ENCODE results near the gene SLC7A6. TPM values are rescaled to one million over a fixed set of nuclear protein-coding genes. Genes with fewer than 3 reads are reported as not detected.

The SLC7A6 gene
- total and polyA plus RNA-seq, 2 of the 13 experiments (the other 11 are each of a cell fraction or from before 2014, with no cell fraction given) = 35.8 to 70.8 TPM

DNA sequence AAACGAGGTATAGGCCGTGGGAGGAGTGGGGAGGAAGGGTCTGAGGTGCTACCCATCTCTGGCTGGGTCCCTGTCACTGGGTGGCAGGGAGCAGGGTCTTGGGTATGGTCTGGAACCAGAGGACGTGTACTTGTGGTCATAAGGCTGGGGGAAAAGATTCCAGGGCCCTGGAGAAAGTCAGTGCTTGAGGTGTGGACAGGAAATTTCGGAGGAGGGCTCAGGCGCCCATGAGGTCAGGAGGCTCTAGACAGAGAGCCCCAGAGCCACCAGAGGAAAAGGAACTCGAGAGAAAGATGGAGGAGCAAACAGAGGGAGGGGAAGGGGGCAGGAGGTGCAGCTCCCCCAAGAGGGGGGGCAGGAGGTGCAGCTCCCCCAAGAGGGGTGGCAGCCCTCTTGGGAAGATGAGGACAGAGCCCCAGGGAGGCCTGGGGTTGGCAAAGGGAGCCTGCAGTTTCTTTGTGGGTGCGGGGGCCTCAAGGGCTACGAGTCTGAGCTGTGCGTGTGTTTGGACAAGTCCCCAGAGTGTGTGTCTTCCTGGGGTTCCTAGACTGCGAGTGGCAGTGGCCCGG lies 683 bp upstream of the SLC7A6 start:
- H4K20me1 ChIP-seq (ENCODE audit: insufficient read depth, low read length) = 0 out of 2 replicates have a peak, but pooled peaks cover 5% of the 10 kb centered on the region
- H3K9ac ChIP-seq (ENCODE audit: insufficient read depth, low read depth, low read length) = peak overlapping the region; percentile 100
- POLR2A ChIA-PET = interaction anchor here (1.0 to 4.5 kb wide), 23 partner anchors 12 to 320 kb away, joined by 3 to 89 read pairs (median 10); partner anchors contain the start of genes ESRP2, LCAT, NFATC3 and PLA2G15
- H3K9me3 ChIP-seq (ENCODE audit: low read length) = no peaks in the 10 kb centered on the region
- peak overlapping the region; percentile 100 for H3K4me2 ChIP-seq (ENCODE audit: low read depth, low read length)
- H3K36me3 ChIP-seq (replicated peaks in 1 of 2; ENCODE audit: control insufficient read depth in 1 of 2, insufficient read depth in 2 of 2, low read length in 2 of 2) = peaks cover 0 to 5% of the 10 kb centered on the region in 2 experiments; a peak in 1 of 5 replicates
- no peaks in the 10 kb centered on the region; a peak in 1 of 5 replicates for H3K27me3 ChIP-seq (ENCODE audit: control insufficient read depth in 1 of 2, insufficient read depth in 2 of 2, low read length in 2 of 2)
- peak overlapping the region; percentile 21 for H2AFZ ChIP-seq (ENCODE audit: low read length)
- BruUV-seq (replicated peaks) = no TSS peak
- 12% methylated on average over 7 of the region's 11 CpGs for whole genome bisulfite sequencing (ENCODE audit: low lambda C conversion rate)
- H3K4me1 ChIP-seq (ENCODE audit: insufficient read depth, low read length) = peaks cover 53% of the 10 kb centered on the region
- in situ Hi-C loops (cut with HindIII; ENCODE audit: extremely low pct_ligation_motif_present, low pct_unique_long_range_greater_than_20kb) (loop anchor here (5.0 kb wide), 1 partner anchor 64 kb away; no protein-coding TSS in a partner anchor), intact Hi-C loops (cut with micrococcal nuclease; ENCODE audit: unreplicated experiment) (loop anchor here (2.0 kb wide), 2 partner anchors 27 to 35 kb away; partner anchors contain the start of gene ESRP2)
- ATAC-seq (peak; percentile 32), FAIRE-seq (no peak), DNase-seq (ENCODE audit: low spot score) (no peak)
- H3K79me2 ChIP-seq (ENCODE audit: insufficient read depth, low read length) = peaks cover 25% of the 10 kb centered on the region
- peak overlapping the region; percentile 97 for H3K27ac ChIP-seq (ENCODE audit: extremely low read length, insufficient read depth, low read length)
- H3K4me3 ChIP-seq (replicated peaks in 1 of 3; ENCODE audit: insufficient read depth in 1 of 3, low read depth in 2 of 3, low read length in 3 of 3) = peak overlapping the region; percentile 49 to 100 (median 97)
- CTCF ChIA-PET (ENCODE audit: low intra/inter-chr PET ratio, low total read pairs) = interaction anchor here (1.8 to 6.0 kb wide), 2 partner anchors 47 to 66 kb away, joined by 4 to 96 read pairs; partner anchors contain the start of genes PRMT7 and SLC7A6OS
- TF ChIP-seq PRMT3 (CRISPR knock-in tag; IDR thresholded peaks at IDR 0.05; ENCODE audit: borderline replicate concordance, low read depth) = no peak
- TF ChIP-seq, protein P1, sequence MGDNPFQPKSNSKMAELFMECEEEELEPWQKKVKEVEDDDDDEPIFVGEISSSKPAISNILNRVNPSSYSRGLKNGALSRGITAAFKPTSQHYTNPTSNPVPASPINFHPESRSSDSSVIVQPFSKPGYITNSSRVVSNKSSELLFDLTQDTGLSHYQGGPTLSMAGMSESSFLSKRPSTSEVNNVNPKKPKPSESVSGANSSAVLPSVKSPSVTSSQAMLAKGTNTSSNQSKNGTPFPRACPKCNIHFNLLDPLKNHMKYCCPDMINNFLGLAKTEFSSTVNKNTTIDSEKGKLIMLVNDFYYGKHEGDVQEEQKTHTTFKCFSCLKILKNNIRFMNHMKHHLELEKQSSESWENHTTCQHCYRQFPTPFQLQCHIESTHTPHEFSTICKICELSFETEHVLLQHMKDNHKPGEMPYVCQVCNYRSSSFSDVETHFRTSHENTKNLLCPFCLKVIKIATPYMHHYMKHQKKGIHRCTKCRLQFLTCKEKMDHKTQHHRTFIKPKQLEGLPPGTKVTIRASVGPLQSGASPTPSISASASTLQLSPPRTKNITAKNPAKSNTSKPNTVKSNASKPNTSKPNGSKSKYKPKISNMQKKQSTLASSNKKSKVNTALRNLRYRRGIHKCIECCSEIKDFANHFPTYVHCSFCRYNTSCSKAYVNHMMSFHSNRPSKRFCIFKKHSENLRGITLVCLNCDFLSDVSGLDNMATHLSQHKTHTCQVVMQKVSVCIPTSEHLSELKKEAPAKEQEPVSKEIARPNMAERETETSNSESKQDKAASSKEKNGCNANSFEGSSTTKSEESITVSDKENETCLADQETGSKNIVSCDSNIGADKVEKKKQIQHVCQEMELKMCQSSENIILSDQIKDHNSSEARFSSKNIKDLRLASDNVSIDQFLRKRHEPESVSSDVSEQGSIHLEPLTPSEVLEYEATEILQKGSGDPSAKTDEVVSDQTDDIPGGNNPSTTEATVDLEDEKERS (CRISPR knock-in tag; IDR thresholded peaks at IDR 0.05) = peak; percentile 46; the same call in 1 of the 2 replicates
- 0 out of 2 replicates have a peak, but pooled peaks have one; percentile 65 for TF ChIP-seq PCBP1 (IDR thresholded peaks at IDR 0.05; ENCODE audit: borderline replicate concordance, low read depth, low read length)
- TF ChIP-seq RCOR2 (CRISPR knock-in tag; IDR thresholded peaks at IDR 0.05) = 0 out of 2 replicates have a peak, but pooled peaks have one; percentile 31
- TF ChIP-seq ZNF550 (CRISPR knock-in tag; IDR thresholded peaks at IDR 0.05; ENCODE audit: borderline replicate concordance) = 0 out of 2 replicates have a peak, but pooled peaks have one; percentile 38
- no peak for TF ChIP-seq HMGA1 (CRISPR knock-in tag; conservative IDR thresholded peaks at IDR 0.05)
- TF ChIP-seq, protein P2, sequence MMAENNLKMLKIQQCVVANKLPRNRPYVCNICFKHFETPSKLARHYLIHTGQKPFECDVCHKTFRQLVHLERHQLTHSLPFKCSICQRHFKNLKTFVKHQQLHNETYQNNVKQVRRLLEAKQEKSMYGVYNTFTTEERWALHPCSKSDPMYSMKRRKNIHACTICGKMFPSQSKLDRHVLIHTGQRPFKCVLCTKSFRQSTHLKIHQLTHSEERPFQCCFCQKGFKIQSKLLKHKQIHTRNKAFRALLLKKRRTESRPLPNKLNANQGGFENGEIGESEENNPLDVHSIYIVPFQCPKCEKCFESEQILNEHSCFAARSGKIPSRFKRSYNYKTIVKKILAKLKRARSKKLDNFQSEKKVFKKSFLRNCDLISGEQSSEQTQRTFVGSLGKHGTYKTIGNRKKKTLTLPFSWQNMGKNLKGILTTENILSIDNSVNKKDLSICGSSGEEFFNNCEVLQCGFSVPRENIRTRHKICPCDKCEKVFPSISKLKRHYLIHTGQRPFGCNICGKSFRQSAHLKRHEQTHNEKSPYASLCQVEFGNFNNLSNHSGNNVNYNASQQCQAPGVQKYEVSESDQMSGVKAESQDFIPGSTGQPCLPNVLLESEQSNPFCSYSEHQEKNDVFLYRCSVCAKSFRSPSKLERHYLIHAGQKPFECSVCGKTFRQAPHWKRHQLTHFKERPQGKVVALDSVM (CRISPR knock-in tag; IDR thresholded peaks at IDR 0.05) = peak; percentile 49
- TF ChIP-seq ZMYM3 (CRISPR knock-in tag; IDR thresholded peaks at IDR 0.05) = peak; percentile 68; the same call in 1 of the 2 replicates
- TF ChIP-seq HNRNPUL1 (IDR thresholded peaks at IDR 0.05; ENCODE audit: low read depth, low read length) = no peak
- TF ChIP-seq, protein P3, sequence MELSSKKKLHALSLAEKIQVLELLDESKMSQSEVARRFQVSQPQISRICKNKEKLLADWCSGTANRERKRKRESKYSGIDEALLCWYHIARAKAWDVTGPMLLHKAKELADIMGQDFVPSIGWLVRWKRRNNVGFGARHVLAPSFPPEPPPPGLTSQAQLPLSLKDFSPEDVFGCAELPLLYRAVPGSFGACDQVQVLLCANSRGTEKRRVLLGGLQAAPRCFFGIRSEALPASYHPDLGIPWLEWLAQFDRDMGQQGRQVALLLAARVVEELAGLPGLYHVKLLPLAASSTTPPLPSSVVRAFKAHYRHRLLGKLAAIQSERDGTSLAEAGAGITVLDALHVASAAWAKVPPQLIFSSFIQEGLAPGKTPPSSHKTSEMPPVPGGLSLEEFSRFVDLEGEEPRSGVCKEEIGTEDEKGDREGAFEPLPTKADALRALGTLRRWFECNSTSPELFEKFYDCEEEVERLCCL (CRISPR knock-in tag; IDR thresholded peaks at IDR 0.05; ENCODE audit: borderline replicate concordance) = 0 out of 2 replicates have a peak, but pooled peaks have one; percentile 35
- peak; percentile 76; the same call in 1 of the 2 replicates for TF ChIP-seq ZNF333 (CRISPR knock-in tag; IDR thresholded peaks at IDR 0.05; ENCODE audit: borderline replicate concordance)
- TF ChIP-seq ZNF780A (CRISPR knock-in tag; IDR thresholded peaks at IDR 0.05) = no peak
- TF ChIP-seq, protein P4, sequence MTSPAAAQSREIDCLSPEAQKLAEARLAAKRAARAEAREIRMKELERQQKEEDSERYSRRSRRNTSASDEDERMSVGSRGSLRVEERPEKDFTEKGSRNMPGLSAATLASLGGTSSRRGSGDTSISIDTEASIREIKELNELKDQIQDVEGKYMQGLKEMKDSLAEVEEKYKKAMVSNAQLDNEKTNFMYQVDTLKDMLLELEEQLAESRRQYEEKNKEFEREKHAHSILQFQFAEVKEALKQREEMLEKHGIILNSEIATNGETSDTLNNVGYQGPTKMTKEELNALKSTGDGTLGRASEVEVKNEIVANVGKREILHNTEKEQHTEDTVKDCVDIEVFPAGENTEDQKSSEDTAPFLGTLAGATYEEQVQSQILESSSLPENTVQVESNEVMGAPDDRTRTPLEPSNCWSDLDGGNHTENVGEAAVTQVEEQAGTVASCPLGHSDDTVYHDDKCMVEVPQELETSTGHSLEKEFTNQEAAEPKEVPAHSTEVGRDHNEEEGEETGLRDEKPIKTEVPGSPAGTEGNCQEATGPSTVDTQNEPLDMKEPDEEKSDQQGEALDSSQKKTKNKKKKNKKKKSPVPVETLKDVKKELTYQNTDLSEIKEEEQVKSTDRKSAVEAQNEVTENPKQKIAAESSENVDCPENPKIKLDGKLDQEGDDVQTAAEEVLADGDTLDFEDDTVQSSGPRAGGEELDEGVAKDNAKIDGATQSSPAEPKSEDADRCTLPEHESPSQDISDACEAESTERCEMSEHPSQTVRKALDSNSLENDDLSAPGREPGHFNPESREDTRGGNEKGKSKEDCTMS (CRISPR knock-in tag; conservative IDR thresholded peaks at IDR 0.05) = no peak
